ENCODE data around the gene SPOUT1. TPM values are rescaled to one million over a fixed set of nuclear protein-coding genes. Genes with fewer than 3 reads are reported as not detected.

Gene SPOUT1
- total RNA-seq, 2 donors from 2014 or later, result 23.3 to 24.8 TPM

DNA sequence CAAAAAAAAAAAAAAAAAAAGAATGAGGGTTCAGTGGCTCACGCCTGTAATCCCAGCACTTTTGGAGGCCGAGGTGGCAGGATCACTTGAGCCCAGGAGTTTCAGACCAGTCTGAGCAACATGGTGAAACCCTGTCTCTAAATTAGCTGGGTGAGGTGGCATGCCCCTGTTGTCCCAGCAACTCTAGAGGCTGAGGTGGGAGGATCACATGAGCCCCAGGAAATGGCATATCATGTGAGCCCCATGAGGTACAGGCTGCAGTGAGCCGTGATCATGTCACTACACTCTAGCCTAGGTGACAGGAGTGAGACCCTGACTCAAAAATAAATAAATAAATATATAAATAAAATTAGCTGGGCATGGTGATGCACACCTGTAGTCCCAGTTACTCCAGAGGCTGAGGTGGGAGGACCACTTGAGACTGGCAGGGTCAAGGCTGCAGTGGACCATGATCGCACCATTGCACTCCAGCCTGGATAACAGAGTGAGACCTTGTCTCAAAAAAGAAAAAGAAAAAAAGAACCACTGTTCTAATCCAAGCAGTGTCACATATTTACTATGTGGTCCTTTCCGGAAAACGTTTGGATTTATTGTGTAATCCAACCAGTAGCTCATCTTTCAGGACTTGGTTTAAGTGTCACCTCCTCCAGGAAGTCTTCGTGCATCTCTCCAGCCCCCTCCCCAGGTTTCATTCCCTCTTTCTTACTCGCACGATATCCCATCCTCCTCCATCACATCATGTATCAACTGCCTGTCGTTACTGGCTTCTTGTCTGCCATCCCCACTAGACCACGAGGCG is 12.3 kb upstream of the SPOUT1 start:
- intact Hi-C loops (cut with DNase I), result no loop called here
- no peak for DNase-seq (ENCODE audit: low spot score)

DNA sequence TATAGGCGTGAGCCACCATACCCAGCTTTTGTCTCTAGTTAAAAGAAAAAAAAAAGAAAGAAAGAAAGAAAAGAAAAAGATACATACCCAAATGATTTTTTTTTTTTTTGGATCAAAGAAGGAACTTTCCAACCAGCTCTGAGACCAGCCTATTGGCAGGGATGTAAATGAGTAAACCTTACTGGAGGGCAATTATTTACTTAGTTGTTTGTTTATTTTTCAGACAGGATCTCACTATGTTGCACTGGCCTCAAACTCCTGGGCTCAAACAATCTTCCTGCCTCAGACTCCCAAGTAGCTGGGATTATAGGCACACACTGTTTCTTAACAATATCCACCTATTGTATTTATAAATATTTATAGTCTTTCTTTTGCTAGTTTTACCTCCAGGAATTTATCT is 10.9 kb upstream of the SPOUT1 start:
- intact Hi-C loops (cut with DNase I), result no loop called here
- DNase-seq (ENCODE audit: low spot score), result no peak

DNA sequence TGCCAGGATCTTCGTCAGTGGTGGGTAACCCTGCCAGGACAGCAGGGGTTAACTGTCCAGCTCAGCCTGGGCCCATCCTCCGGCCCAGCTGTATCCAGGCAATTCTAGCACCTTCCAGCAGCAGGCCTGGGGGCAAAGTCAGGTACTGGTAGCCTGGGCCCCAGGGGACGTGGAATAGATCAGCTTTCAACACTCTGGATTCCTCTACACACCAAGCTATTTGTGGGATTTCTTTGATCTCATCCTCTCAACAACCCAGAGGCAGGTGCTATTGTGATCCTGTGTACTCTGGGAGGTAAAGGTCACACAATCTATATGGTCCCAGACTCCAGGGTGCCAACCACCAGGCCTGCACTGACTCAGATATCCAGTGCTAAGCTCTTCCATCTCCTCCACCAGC is 8.7 kb upstream of the SPOUT1 start:
- intact Hi-C loops (cut with DNase I), result no loop called here
- DNase-seq (ENCODE audit: low spot score), result no peak

DNA sequence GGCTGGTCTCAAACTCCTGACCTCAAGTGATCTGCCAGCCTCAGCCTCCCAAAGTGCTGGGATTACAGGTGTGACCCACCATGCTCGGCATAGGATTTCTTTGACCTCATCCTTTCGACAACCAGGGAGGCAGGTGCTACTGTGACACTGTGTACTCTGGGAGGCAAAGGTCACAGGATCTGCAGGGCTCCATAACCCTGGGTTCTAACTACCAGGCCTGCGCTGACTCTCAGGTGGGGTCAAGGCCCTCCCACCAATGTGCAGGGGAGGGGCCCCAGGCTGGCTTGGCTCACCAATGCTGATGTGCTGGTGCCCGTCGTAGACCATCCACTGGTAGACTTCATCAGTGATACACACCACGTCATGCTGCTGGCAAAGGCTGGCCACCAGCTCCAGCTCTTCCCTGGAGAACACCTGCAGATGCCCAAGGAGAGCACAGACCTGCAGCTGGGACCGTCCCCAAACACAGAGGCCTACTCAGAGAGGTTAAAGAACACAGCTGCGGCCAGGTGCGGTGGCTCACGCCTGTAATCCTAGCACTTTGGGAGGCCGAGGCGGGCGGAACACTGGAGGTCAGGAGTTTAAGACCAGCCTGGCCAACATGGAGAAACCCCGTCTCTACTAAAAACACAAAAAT is 7.0 kb upstream of the SPOUT1 start:
- intact Hi-C loops (cut with DNase I), result no loop called here
- DNase-seq (ENCODE audit: low spot score), result no peak

DNA sequence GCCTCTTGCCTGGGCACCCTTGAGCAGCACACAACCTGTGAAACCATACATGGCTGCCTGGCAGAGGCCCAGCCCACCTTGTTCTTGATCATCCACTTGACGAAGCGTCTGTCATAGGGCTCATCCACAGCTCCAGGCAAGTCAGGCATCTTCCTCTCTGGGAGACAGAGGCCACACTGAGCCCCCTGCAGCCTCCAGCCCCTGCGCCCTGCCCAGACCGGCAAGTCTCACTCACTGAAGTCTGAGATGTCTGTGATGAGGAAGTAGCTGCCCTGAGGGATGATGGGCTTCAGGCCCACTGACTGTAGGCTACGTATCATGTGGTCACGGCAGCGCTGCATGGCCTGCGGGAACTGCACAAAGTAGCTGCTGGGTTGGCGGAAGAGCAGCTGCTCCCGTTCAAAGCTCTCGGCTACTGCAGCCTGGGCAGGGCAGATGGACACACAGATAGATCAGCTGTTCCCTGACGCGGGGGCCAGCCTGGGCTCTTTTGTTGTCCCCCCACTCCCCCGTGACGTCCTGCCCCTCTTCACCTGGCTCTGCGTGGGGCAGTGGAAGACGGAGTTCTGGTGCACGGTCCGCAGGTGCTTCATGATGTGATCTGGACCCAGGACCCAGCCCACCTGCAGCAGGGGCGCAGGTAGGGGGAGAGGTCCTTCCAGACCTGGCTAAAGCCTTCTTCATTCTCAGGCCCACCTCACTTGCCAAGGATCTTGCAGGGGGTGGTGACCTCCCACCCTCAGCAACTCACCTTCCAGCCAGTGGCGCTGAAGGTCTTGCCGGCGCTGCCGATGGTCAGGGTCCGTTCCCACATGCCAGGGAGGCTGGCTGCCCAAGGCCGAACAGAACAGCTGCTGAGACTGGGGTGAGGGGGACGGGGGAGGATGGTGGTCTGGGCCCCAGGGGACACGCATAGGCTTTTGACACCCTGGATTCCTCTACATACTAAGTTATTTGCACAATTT is 5.9 kb upstream of the SPOUT1 start:
- no peak for DNase-seq (ENCODE audit: low spot score)

DNA sequence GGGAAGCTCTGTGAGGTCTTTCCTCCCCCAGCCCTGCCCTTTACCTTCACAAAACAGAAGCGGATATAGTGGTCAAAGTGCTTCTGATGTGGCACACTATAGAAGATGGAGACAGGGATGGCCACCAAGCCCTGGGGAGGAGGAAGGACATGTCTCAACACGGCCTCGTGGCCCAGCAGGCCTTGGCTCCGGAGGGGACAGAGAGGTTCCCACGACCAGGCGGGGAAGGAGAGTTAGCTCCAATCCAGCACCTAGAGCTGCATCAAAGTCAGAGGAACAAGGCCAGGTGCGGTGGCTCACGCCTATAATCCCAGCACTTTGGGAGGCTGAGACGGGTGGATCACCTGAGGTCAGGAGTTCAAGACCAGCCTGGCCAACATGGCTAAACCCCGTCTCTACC is 4.1 kb upstream of the SPOUT1 start:
- intact Hi-C loops (cut with DNase I), result no loop called here

More for the DNA sequence above, 5.9 kb upstream of the SPOUT1 start:
- intact Hi-C loops (cut with DNase I), result no loop called here

DNA sequence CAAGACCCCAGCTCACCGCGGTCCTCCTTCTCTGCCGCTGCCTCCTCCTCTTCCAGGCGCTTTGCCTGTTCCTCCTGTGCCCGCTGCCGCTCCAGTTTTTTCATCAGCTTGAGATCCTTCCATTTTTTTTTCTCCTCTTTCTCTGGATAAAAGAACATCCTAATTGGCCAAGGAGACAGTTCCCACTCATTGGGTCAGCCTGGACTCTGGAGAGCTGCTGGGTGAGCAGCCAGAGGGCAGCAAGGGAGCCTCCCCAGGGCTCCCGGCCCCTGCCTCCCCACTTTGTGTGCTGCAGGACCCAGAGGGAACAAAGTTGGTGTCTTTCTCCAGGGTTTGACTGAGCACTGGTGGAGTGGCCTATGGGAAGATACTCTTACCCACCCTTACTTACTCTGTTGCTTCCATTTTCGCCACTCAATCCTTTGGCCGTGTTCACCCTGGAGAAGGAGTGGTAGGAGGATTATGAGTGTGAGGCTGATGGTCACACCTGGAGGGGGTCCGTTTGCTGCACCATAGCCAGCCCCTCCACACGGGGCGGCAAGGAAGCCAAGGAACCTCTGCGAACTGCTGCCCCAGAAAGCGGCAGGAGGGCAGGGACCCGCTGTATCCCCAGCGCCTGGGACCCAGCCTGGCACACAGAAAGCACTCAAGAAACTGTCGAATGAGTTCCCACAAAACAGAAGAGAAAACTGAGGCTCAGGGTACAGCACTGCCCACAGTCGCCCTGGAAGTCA is 708 bp downstream of the SPOUT1 start:
- intact Hi-C loops (cut with DNase I), result no loop called here
- no peak for DNase-seq (ENCODE audit: low spot score)

More for the DNA sequence above, 4.1 kb upstream of the SPOUT1 start:
- DNase-seq (ENCODE audit: low spot score), result no peak

DNA sequence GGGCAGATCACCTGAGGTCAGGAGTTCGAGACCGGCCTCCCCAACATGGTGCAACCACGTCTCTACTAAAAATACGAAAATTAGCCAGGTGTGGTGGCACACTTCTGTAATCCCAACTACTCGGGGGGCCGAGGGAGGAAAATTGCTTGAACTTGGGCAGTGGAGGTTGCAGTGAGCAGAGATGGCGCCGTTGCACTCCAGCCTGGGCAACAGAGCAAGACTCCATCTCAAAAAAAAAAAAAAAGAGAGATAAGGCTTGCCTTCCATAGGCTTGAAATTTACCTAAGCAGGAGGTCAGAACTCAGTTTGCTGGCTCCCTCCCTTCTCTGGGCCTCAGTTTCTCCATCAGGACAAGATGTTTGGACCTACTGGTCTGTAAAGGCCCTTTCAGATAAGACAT is 1.3 kb downstream of the SPOUT1 start:
- DNase-seq (ENCODE audit: low spot score), result no peak
- intact Hi-C loops (cut with DNase I), result no loop called here

DNA sequence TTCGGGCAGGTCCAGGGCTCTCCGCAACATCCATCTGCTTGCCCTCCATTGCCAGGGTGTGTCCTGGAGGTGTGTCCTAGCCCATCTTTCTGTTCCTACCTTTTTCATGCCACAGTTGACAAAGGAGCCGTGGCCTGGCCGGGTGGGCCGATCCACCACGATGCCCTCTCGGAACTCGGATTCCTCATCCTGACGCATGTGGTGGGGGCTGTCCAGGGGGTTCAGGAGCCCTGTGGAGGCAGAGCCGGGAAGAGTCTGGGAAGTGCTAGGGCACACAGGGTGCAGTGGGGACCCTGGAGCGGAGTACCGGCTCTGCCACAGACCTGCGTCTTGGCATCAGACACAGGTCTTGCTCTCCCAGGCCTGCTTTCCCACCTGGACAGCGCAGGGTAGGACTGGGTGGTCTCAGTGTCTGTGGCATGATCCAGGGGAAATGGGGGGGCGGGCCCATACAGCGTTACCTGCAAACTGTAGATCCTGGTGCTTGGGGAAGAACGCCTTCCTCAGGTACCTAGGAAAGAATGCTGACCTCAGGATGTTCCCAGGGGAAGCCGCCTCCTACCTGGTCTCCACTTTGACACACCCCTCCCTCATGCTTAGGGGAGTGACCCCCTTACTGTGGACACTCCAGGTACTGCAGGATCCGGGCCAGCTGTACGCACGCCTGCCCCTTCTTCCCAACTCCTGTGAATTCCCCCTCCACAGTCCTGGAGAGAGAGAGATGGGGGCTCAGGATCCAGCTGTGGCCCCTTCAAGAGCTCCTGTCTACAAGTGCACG is 3.5 kb downstream of the SPOUT1 start:
- no peak for DNase-seq (ENCODE audit: low spot score)
- intact Hi-C loops (cut with DNase I), result no loop called here

DNA sequence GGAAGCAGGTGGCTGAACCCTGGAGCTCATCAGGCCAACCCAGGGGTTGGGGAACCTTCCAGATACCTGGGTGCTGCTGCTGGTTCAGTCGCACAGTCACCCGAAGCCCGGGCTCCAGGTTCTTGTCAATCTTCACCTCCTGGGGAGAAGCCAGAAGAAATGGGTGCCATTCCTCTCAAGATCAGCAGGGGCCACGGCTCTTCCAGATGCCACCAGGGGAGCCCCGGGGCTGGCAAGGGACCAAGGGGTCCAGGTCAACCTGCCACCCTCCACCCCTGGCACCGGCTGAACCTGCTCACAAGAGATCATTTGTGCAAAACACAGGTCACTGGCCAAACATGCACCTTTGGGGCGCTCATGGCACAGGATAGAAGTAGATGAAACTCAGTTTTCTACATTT is 4.7 kb downstream of the SPOUT1 start:
- intact Hi-C loops (cut with DNase I), result no loop called here
- no peak for DNase-seq (ENCODE audit: low spot score)

DNA sequence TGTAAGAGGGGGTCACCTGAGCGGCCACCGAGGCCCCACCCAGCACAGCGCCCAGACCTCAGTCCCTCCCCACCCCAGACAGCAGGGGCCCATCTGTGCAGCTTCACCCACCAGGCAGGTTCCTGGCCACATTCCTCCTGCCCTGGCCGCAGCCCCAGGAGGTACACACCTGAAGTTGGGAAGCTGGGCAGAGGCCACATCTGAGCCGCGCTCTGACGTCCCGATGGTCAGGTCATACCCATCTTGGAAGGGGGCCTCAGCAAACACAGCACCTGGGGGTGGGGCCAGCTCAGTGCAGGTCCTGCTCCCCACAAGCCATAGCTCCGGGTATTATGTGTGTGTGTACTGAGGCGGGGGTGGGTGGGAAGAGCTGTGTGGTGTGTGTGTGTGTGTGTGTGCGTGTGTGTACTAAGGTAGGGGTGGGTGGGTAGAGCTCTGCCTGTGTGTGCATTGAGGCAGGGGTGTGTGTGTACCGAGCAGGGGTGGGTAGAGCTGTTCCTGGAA is 5.6 kb downstream of the SPOUT1 start:
- intact Hi-C loops (cut with DNase I), result no loop called here
- no peak for DNase-seq (ENCODE audit: low spot score)

DNA sequence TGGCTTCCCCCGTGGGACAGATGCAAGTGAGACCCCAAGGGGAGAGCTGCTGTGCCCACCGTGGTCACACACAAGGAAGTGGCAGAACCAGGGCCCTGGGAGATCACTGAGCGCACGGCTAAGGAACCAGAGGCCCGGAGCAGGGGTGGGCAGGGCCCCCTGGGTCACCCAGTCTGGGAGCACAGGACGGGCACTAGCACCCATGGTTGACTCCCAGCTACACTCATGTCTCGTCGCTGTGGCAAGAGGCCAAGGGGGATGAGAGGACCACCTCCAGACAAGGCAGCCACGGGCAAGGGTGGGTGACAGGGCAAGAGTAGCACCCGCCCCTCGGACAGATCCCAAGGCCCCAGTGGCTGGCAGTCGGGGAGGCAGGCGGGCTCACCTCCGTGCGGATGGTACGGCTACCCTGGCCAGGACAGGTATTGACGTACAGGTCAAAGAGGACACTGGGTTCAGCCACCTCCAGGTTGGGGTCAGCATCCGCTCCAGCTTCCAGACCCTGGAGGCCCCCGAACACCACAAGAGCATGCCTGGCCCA is 6.2 kb downstream of the SPOUT1 start:
- no peak for DNase-seq (ENCODE audit: low spot score)
- intact Hi-C loops (cut with DNase I), result no loop called here

DNA sequence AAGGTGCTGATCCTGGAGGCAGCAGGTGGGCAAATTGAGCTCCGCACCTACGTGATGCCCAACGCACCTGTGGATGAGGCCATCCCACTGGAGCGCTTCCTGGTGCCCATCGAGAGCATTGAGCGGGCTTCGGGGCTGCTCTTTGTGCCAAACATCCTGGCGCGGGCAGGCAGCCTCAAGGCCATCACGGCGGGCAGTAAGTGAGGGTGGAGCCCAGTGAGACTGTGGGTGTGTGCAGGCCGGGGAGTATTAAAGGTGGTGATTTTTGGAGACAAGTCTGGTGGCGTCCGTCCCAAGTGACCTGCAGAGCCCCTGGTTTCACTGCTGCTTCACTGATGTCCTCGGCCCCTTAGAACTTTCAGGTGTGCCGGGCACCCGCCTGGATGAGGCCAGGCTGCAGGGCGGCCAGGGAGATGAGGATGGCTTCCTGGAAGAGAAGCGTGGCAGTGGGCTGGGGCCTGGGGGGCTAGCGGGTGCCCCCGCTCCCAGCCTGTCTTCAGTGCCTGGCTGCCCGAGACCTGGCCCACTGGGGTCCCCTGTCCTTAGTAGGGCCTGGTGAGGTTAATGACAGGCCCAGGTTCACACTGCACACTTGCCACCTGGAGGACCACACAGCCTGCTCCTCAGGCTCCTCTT is 7.1 kb downstream of the SPOUT1 start:
- DNase-seq (ENCODE audit: low spot score), result no peak
- intact Hi-C loops (cut with DNase I), result no loop called here

DNA sequence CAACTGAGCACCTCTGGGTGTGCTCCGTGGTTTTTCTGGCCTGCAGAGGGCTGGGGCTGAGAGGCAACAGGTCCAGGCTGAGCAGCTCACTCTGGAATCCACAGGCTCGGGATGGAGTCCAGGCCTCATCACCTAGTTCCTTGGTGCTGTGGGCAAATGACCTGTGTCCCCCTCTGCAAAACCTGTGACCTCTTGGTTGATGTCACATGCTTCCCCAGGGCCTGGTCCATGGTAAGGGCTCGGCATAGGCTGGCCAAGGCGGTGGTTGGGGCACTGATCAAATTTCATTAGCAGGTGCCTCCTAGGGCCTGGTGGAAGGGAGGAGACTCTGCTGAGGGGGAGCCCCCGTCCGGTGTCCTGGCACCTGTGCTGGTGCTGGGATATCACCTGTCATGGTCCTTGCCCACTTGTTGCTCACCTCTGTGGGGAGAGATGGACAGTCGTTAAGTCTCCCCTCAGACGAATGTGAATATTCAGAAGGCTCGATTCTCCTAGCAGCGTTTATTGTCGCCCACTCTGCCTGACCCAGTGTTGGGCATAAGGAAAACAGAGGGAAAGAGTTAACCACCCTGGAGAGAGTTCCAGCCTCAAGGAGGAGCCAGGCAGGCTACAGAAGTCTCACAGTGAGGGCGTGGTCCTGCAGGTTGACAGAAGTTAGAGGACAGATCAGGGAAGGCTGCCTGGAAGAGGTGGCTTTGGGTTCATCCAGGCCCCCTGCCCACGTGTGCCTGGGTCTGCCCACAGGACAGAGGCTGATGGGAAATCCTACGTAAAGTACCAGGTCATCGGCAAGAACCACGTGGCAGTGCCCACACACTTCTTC is 7.8 kb downstream of the SPOUT1 start:
- intact Hi-C loops (cut with DNase I), result no loop called here
- no peak for DNase-seq (ENCODE audit: low spot score)

DNA sequence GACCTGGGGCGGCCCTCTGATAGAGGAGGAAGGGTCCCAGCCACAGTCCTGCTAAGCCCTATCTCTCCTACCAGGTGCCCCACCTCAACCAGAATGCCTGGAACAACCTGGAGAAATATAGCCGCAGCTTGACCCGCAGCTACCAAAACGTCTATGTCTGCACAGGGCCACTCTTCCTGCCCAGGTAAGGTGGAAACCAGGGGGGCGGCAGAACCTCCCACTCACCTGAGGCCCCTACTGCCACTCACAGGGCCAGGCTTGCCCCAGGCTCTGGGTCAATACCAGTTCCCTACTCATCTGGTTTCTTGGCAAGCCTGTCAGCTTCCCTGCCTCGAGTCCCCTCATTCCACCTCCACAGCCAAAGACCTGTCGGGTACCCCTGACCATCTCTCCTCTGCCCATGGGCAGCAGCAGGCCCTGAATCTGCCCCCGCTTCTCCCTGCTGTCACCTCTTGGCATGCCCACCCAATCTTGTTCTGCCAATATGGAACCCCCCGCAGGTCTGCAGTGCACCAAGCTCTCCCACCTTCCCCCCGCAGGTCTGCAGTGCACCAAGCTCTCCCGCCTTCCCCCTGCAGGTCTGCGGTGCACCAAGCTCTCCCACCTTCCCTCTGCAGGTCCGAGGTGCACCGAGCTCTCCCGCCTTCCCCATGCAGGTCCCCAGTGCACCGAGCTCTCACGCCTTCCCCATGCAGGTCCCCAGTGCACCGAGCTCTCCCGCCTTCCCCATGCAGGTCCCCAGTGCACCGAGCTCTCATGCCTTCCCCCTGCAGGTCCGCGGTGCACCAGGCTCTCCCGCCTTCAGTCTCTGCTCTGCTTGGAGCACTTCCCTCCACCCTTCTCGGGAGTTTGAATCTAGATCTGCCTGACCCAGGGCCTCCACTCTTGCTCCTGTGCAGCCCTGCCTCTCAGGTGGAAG is 8.7 kb downstream of the SPOUT1 start:
- no peak for DNase-seq (ENCODE audit: low spot score)
- intact Hi-C loops (cut with DNase I), result no loop called here
